HepG2 (cell line): Measurements from ENCODE around the gene KCNMB2.

Experiments used
- POLR2A ChIP-seq, 2 experiments: IDR thresholded peaks; 2 replicates each; pipeline ENCODE4 v1.6.1; 2011; ENCODE audit warnings: low read depth in 2 of 2, low read length in 2 of 2, mild to moderate bottlenecking in 1 of 2, moderate library complexity in 1 of 2; ENCODE audit not compliant: insufficient read depth in 1 of 2
- POLR2AphosphoS2 ChIP-seq: IDR thresholded peaks from 2 replicates; pipeline ENCODE4 v1.6.1; 2011; ENCODE audit warnings: low read depth, low read length, improper control_type of control experiment

DNA sequence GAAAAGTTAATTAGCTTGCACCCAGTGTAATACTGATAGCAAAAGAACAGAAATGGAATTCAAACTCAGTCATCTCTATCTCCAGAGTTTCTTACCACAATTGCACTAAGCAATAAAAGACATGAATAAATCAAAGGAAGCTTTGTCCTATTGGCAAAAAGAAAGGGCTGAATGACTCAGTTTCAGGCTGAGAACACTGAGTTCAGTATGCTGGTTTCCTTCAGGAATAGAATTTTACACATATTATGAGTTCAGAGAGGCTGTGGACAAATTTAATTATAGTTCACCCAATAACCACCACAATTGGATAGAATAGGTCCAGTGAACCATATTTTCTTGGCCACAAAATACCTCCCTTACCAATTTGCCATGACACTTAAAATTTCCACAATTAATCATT, 249.7 kb downstream of the KCNMB2 start:
- TF ChIP-seq POLR2A (IDR thresholded peaks at IDR 0.05; ENCODE audit: insufficient read depth in 1 of 2, low read depth in 2 of 2, low read length in 2 of 2) = no peak
- no peak for TF ChIP-seq POLR2AphosphoS2
